GM18873 (cell line): ENCODE results near the gene HS3ST3A1.

Experiments used
- ATAC-seq: cut with Tn5 transposase; IDR thresholded peaks from one replicate; pipeline ENCODE4 v1.9.1; 2021; ENCODE audit warnings: mild to moderate bottlenecking, moderate library complexity, moderate number of reproducible peaks; ENCODE audit not compliant: unreplicated experiment, low FRiP score

HS3ST3A1 gene

DNA sequence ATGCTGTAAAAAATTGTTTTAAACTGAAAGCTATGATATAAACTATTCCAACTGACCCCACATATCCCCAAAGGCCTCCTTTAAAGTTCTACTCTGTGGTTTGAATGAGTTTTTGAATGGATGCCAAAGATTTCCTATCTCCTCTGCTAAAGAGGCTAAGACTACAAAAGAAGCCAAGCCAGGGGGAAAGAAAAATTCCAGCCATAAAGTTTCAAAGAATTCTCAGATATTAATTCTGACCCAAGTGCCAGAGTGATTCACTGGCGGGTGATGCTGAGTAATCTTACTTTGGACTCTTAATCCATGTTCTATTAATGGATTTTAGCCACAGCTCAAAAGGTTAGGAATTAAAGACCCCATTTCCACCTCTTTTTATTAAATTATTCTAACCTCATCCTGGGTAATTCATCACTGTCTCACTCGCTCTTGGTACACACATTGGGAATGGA, 60.7 kb downstream of the HS3ST3A1 start:
- no peak for ATAC-seq

GRCh38 chr17:13540546-13540945, 61.2 kb downstream of the HS3ST3A1 start:
- no peak for ATAC-seq

DNA sequence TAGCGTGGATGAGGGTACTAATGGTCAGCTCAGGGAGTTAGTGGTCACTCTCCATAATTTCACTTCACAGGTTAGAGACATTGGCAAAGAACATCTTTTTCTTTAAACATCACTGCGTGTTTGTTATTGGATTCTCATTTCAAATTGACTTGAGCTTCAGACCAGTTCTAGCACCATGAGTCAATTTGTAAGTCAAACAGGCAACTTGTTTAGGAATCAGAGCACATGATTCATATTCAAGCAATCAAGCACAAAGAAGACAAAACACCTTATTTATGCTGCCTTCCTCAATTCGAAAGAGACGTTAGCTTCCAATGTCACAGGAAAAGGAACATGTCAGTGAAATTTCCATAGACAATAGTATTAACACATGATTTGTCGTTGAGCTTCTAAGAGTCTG, 62.3 kb downstream of the HS3ST3A1 start:
- no peak for ATAC-seq

DNA sequence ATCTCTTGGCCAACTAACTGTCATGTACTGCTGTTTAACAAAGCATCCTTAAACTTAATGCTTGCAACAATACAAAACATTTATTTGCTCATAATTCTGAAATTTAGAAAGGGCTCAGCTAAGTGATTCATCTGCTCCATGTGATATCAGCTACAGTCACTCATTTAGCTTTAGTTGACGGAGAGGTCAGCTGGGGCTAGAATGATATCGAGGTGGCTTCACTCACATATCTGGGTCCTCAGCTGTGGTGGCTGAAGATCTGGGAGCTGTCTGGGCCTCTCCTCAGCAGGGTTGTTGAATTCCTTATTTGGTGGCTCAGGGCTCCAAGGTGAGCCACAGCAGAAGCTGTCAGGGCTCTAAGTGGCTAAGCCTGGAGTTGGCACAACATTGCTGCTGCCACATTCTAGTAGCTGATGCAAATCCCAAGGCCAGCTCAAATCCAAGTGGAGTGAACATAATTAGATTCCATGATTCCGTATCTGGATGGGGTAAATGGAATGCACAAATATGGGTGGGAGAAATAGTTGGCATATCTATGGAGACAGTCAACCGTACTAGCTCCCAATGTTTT, 62.8 kb downstream of the HS3ST3A1 start:
- no peak for ATAC-seq

GRCh38 chr17:13537871-13538643, 63.7 kb downstream of the HS3ST3A1 start:
- no peak for ATAC-seq

- ATAC-seq: no peak
These were observed 64.5 kb downstream of the HS3ST3A1 start for GRCh38 chr17:13537167-13537731.

GRCh38 chr17:13534946-13535345, 66.8 kb downstream of the HS3ST3A1 start:
- no peak for ATAC-seq

- ATAC-seq: no peak
These were observed 70.0 kb downstream of the HS3ST3A1 start for GRCh38 chr17:13531721-13532120.

- no peak for ATAC-seq
These were observed 75.9 kb downstream of the HS3ST3A1 start for GRCh38 chr17:13525876-13526275.

DNA sequence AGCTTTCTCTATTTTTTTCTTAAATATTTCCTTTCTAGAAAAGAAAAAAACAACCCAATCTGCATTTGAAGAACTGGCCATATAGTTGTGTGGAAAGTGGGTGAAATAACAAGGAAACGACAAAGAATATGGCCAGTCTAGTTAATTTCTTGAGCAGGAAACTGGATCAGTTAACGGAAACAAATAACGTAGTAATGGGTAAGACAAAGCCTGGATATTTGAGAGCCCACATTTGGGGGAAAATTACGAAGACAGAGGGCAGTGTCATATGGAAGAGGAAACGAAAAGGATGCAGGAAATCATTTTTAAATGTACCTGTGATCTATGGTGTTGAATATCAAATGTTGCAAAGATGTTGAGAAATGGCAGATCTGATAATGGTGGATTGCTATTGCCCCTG, 78.6 kb downstream of the HS3ST3A1 start:
- no peak for ATAC-seq

- ATAC-seq: no peak
These were observed 79.0 kb downstream of the HS3ST3A1 start for GRCh38 chr17:13522749-13523148.

- no peak for ATAC-seq
These were observed 79.9 kb downstream of the HS3ST3A1 start for GRCh38 chr17:13521784-13522183.

DNA sequence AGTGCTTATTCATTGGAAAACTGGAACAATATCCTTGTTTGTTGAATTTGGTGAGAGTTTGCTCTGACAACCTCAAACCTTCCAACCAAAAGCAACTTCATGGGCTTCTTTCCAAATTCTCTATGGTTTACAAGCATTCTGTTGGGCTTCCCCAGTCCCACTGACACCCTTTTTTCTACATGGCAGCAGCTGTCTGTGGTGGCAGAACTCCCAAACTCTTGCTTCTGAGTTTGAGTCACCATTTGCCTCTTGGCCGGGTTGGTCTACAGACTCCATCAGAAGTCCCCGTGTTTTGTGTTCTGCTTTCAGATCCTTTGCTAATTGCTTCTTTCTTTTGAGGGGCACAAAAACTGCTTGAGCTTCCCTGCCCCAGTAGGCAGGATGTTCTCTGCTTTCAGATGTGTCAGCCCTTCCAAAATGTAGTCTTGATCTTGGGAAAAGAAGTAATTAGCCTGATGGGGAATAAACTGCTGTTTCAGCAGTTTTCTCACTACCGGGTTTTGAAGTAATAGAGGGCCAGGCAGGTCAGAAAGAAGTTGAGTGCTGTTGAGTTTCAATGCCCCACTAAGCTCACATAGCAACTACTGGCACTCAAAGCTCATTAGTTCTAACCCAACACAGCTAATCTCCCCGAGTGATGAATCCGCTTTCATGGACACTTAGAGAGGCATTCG, 80.7 kb downstream of the HS3ST3A1 start:
- ATAC-seq: no peak

DNA sequence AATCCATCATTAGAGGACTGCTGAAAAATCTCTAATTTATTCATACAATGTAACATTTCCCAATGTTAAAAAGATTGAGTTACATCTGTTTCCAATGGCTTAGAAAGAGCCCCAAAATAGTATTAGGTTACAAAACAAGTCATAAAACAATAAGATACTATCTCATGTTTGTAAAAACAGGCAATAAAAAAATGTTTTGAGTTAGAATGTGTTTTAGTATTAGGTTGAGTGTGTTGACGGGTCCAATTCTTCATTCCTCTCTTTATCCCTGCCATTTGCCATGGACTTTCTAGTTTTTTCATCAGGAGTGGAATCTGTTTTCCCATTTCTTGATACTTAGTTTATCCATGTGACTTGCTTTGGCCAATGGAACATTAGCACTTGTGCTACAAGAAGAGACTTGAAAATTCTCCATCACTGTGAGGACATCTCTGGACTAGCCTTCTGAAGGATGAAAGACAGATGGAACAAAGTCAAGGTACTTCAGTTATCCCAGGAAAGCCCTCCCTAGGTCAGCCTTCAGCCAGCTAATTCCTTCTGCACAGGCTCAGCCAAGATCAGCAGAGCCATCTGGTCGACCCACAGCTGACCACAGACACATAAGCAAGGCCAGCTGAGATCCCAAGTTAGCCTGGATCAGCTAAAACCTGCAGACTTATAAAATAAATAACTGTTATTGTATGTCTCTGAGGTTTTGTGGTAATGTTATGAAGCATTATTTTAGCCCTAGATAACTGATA, 83.3 kb downstream of the HS3ST3A1 start:
- no peak for ATAC-seq

DNA sequence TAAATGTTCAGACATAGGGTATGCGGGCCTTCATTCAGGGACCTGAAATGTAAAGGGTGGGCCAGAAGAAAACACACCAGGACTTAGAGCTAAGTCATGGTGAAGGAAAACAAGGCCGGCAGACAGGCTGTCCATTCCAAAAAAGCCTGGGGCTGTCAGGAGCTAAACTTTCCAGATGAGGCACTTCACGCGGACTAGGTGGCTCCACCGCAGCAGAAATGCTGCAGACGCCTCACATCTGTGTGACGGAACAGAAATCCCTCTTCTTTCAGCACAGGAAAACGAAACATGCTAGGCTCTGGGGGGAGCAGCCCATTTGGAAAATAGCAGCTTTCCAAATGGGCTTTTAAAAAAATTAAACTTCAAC, 88.7 kb downstream of the HS3ST3A1 start:
- ATAC-seq: no peak

DNA sequence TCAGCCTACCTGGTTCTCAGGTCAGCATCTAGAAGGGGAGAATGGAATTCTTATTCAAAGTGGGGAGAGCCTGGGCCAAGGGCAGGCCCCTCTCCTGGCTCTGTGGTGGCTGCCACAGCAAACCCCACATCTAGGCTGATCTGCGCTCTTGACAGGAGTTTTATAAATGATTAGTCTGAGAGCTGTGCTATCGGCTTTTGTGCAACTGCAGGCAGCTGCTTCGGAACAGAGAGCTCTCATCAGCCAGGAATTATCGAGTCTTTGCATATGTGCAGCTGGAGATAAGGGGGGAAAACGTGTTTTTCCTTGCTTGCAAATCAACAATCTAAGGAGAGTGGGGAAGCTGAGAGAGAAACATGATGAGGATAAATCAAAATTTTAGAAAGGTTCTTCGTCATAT, 91.7 kb downstream of the HS3ST3A1 start:
- ATAC-seq: no peak

GRCh38 chr17:13509527-13509926, 92.2 kb downstream of the HS3ST3A1 start:
- no peak for ATAC-seq

GRCh38 chr17:13508896-13509295, 92.8 kb downstream of the HS3ST3A1 start:
- ATAC-seq: no peak

- ATAC-seq: no peak
These were observed 98.2 kb downstream of the HS3ST3A1 start for GRCh38 chr17:13503526-13503925.

GRCh38 chr17:13502263-13502662, 99.5 kb downstream of the HS3ST3A1 start:
- ATAC-seq: no peak

DNA sequence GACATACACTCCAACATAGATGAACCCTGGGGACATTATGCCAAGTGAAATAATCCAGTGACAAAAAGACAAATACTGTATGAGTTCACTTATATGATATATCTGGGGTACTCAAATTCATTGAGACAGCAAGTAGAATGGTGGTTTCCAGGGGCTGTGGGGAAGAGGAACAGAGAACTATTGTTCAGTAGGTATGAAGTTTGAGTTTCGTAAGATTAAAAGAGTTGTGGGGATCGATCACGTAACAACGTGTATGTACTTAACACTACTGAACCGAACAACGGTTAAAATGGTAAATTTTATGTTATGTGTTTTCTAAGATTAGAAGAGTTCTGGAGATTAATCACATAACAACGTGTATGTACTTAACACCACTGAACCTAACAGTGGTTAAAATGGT, 100.8 kb downstream of the HS3ST3A1 start:
- ATAC-seq: no peak
